Measurements from ENCODE around the gene BEND6. TPM values are rescaled to one million over a fixed set of nuclear protein-coding genes. Genes with fewer than 3 reads are reported as not detected.

Gene BEND6
- total and polyA plus RNA-seq, 2 donors (not counting 3 experiments of a cell fraction or from before 2014, with no cell fraction given), result 0.15 to 0.66 TPM

DNA sequence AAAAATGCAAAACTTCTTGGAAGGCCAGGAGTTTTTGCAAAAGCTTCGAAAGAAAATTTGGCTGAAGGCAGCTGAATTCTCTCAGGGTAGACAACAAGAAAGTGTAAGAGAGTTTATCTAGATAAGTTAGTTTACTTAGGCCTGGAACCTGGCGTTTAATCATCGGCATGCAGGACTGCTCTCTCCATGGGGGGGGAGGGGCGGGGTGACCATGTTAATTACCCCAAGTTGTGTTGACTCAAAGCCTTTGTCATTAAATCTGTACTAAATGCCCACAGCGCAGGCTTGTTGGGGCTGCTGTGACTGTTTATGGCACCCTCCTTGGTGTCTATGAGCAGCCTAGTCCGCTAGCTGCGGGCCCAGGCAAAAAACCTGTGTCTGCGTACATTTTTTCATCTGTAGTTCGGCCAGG, 115.0 kb downstream of the BEND6 start:
- H3K9me1 ChIP-seq (replicated peaks; ENCODE audit: control insufficient read depth, extremely low read depth, insufficient read depth, low read length), result no peaks in the 10 kb centered on the region
- ChIA-PET POLR2A (no interaction called here), CTCF (no interaction called here)
- H3K27me3 ChIP-seq (ENCODE audit: control insufficient read depth in 2 of 2, insufficient read depth in 2 of 2, low read length in 2 of 2), result no peaks in the 10 kb centered on the region
- DNase-seq (ENCODE audit: low read depth, low spot score) (no peak), FAIRE-seq (no peak)
- intact Hi-C loops (cut with micrococcal nuclease) (no loop called here), dilution Hi-C loops (cut with MboI; ENCODE audit: extremely low pct_ligation_motif_present, low sequenced_read_pairs) (no loop called here)
- H4K20me1 ChIP-seq (replicated peaks; ENCODE audit: control insufficient read depth, extremely low read depth, insufficient read depth, low read length), result no peaks in the 10 kb centered on the region
- BruUV-seq (replicated peaks), result no TSS peak
- TF ChIP-seq, protein P1, sequence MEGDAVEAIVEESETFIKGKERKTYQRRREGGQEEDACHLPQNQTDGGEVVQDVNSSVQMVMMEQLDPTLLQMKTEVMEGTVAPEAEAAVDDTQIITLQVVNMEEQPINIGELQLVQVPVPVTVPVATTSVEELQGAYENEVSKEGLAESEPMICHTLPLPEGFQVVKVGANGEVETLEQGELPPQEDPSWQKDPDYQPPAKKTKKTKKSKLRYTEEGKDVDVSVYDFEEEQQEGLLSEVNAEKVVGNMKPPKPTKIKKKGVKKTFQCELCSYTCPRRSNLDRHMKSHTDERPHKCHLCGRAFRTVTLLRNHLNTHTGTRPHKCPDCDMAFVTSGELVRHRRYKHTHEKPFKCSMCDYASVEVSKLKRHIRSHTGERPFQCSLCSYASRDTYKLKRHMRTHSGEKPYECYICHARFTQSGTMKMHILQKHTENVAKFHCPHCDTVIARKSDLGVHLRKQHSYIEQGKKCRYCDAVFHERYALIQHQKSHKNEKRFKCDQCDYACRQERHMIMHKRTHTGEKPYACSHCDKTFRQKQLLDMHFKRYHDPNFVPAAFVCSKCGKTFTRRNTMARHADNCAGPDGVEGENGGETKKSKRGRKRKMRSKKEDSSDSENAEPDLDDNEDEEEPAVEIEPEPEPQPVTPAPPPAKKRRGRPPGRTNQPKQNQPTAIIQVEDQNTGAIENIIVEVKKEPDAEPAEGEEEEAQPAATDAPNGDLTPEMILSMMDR (IDR thresholded peaks at IDR 0.05; ENCODE audit: extremely low read depth in 1 of 2, insufficient read depth in 1 of 2, low read depth in 1 of 2, low read length in 2 of 2), result no peak
- TF ChIP-seq FOS (IDR thresholded peaks at IDR 0.05; ENCODE audit: borderline replicate concordance, insufficient read depth, low read length) (no peak), POLR2A (IDR thresholded peaks at IDR 0.05; ENCODE audit: low read depth, low read length) (no peak), MYC (IDR thresholded peaks at IDR 0.05; ENCODE audit: low read depth, low read length) (no peak), GATA2 (IDR thresholded peaks at IDR 0.05; ENCODE audit: insufficient read depth, insufficient read length, low read depth, low read length) (no peak), JUN (IDR thresholded peaks at IDR 0.05; ENCODE audit: borderline replicate concordance, insufficient read depth, insufficient read length, low read depth) (no peak), EZH2 (IDR thresholded peaks at IDR 0.05; ENCODE audit: borderline replicate concordance, low read depth, low read length, severe bottlenecking) (no peak), POLR2AphosphoS5 (IDR thresholded peaks at IDR 0.05; ENCODE audit: insufficient read depth, low read depth, low read length) (no peak)
- TF ChIP-seq, protein P2, sequence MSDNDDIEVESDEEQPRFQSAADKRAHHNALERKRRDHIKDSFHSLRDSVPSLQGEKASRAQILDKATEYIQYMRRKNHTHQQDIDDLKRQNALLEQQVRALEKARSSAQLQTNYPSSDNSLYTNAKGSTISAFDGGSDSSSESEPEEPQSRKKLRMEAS (IDR thresholded peaks at IDR 0.05; ENCODE audit: insufficient read depth, insufficient read length), result no peak
- no peaks in the 10 kb centered on the region for H3K9me3 ChIP-seq (replicated peaks; ENCODE audit: control insufficient read depth, insufficient read depth, low read length)
- no peaks in the 10 kb centered on the region for H3K79me2 ChIP-seq (ENCODE audit: control insufficient read depth, insufficient read depth, low read length)
- no peak overlapping the region for H2AFZ ChIP-seq (ENCODE audit: low read depth, low read length)
- H3K4me1 ChIP-seq (ENCODE audit: control insufficient read depth, extremely low read depth, insufficient read depth, low read length), result no peaks in the 10 kb centered on the region
- H3K4me2 ChIP-seq (ENCODE audit: insufficient read depth, low read length), result no peak overlapping the region
- no peaks in the 10 kb centered on the region for H3K36me3 ChIP-seq (ENCODE audit: control insufficient read depth in 2 of 2, extremely low read depth in 1 of 2, insufficient read depth in 2 of 2, low read length in 2 of 2)
- H3K4me3 ChIP-seq (replicated peaks in 1 of 3; ENCODE audit: insufficient read depth in 1 of 3, low read depth in 1 of 3, low read length in 3 of 3), result no peak overlapping the region
- H3K9ac ChIP-seq (replicated peaks; ENCODE audit: extremely low read depth, insufficient read depth, low read length), result no peak overlapping the region
- H3K27ac ChIP-seq (ENCODE audit: insufficient read depth, low read depth, low read length), result no peak overlapping the region

Measured in endothelial cell of umbilical vein (primary cell).